ENCODE results near the gene TRABD2B.

TRABD2B gene

DNA sequence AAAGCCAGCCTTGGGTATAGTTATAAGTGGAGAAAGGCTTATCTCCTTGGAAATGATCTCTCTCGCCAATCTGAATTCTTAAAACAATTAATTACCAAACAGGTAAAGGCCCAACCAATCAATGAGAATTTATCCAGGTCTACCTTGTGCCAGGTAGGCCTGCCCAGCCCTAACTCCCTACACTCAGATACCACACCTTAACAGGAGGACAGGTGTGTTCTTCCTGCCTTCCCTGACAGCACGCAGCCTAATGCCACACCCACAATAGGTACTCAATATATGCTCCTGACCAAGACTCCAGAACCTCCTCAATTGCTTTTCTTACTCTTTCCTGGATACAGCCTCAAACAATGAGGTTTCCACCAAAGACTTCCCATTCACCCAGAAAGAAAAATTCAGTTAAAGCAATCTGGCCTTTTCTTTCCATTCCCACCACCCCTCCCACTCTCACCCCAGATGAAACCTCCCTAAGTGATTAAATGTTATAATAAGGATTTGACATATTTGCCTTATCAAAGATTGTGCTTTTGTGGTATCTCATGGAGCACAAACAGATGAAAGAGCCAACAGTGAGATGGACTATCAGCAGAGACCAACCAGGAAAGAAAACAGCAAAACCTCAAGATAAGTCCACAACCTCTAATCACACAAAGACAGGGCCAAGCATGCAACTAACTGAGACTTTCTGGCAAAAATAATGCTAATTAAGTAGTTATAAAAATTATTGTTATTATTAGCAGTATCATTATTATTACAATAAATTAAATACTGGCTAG is 25.6 kb downstream of the TRABD2B start:
- TF ChIP-seq EZH2phosphoT487 (conservative IDR thresholded peaks at IDR 0.05; ENCODE audit: low read length), result no peak
- TF ChIP-seq, protein P1, sequence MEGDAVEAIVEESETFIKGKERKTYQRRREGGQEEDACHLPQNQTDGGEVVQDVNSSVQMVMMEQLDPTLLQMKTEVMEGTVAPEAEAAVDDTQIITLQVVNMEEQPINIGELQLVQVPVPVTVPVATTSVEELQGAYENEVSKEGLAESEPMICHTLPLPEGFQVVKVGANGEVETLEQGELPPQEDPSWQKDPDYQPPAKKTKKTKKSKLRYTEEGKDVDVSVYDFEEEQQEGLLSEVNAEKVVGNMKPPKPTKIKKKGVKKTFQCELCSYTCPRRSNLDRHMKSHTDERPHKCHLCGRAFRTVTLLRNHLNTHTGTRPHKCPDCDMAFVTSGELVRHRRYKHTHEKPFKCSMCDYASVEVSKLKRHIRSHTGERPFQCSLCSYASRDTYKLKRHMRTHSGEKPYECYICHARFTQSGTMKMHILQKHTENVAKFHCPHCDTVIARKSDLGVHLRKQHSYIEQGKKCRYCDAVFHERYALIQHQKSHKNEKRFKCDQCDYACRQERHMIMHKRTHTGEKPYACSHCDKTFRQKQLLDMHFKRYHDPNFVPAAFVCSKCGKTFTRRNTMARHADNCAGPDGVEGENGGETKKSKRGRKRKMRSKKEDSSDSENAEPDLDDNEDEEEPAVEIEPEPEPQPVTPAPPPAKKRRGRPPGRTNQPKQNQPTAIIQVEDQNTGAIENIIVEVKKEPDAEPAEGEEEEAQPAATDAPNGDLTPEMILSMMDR (IDR thresholded peaks at IDR 0.05; ENCODE audit: insufficient read depth, low read length, poor library complexity, severe bottlenecking), result no peak
- Histone ChIP-seq H3K9me2 (replicated peaks; ENCODE audit: insufficient read depth, low read length) (no peaks in the 10 kb centered on the region), H3K4me2 (ENCODE audit: low read depth, low read length, poor library complexity, severe bottlenecking) (no peak overlapping the region), H3K27ac (ENCODE audit: low read depth, low read length) (no peak overlapping the region), H3K36me3 (ENCODE audit: low read length) (no peaks in the 10 kb centered on the region), H3K9ac (ENCODE audit: low read length) (no peak overlapping the region), H3K4me3 (ENCODE audit: insufficient read depth, low read length, poor library complexity, severe bottlenecking) (no peak overlapping the region), H3F3A (ENCODE audit: insufficient read depth) (no peaks in the 10 kb centered on the region), H4K20me1 (ENCODE audit: low read depth, low read length) (no peaks in the 10 kb centered on the region), H3K9me3 (ENCODE audit: insufficient read depth, low read length) (no peaks in the 10 kb centered on the region), H3K79me2 (ENCODE audit: insufficient read depth, low read length) (no peaks in the 10 kb centered on the region), H3K27me3 (ENCODE audit: low read length) (no peaks in the 10 kb centered on the region), H2AFZ (ENCODE audit: low read depth, low read length, severe bottlenecking) (no peak overlapping the region)

DNA sequence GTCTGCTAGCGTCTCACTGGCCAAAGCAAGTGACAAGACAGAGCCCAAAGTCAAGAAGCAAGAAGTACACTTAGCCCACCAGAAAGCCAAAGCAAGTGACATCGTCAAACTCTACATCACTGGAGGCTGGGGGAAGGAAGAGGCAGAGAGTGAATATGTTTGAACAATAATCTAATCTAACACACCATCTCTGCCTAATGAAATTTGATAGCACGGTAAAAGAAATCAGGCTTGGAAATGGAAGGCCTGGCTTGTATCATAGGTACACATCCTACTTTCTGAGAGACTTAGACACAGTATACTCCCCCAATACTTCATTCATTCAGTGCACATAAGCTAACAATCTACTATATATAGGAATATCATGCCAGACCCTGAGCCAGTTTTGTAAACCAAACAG is 26.3 kb downstream of the TRABD2B start:
- Histone ChIP-seq H3K9me2 (replicated peaks; ENCODE audit: insufficient read depth, low read length) (no peaks in the 10 kb centered on the region), H4K20me1 (ENCODE audit: low read depth, low read length) (no peaks in the 10 kb centered on the region), H3K27ac (ENCODE audit: low read depth, low read length) (no peak overlapping the region), H3K36me3 (ENCODE audit: low read length) (no peaks in the 10 kb centered on the region), H3K27me3 (ENCODE audit: low read length) (no peaks in the 10 kb centered on the region), H3F3A (ENCODE audit: insufficient read depth) (no peaks in the 10 kb centered on the region), H3K79me2 (ENCODE audit: insufficient read depth, low read length) (no peaks in the 10 kb centered on the region), H3K4me2 (ENCODE audit: low read depth, low read length, poor library complexity, severe bottlenecking) (no peak overlapping the region), H3K9ac (ENCODE audit: low read length) (no peak overlapping the region), H2AFZ (ENCODE audit: low read depth, low read length, severe bottlenecking) (no peak overlapping the region), H3K9me3 (ENCODE audit: insufficient read depth, low read length) (no peaks in the 10 kb centered on the region), H3K4me3 (ENCODE audit: insufficient read depth, low read length, poor library complexity, severe bottlenecking) (no peak overlapping the region)
- TF ChIP-seq, protein P1 (IDR thresholded peaks at IDR 0.05; ENCODE audit: insufficient read depth, low read length, poor library complexity, severe bottlenecking), result no peak

DNA sequence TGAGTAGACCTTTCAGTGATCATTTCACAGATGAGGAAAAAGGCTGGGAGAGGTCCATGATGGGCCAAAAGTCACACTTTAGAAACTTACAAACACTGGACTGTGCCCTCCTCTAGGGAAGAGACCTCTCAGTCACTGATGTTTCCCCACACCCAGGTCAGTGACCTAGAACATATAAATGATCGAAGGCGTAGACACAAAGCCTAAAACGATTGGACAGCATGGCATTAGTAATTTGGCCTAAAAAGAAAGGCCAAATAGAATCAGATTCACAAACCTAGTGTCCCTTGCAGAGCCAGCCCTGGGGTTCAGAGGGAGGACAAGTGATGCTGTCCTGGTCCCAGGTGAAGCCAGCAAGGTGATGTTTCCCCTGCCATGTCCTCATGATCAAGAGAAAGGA is 27.7 kb downstream of the TRABD2B start:
- Histone ChIP-seq H3K9me3 (ENCODE audit: insufficient read depth, low read length) (no peaks in the 10 kb centered on the region), H3K4me2 (ENCODE audit: low read depth, low read length, poor library complexity, severe bottlenecking) (no peak overlapping the region), H3F3A (ENCODE audit: insufficient read depth) (no peaks in the 10 kb centered on the region), H3K4me3 (ENCODE audit: insufficient read depth, low read length, poor library complexity, severe bottlenecking) (no peak overlapping the region), H2AFZ (ENCODE audit: low read depth, low read length, severe bottlenecking) (no peak overlapping the region), H3K27me3 (ENCODE audit: low read length) (no peaks in the 10 kb centered on the region), H3K36me3 (ENCODE audit: low read length) (no peaks in the 10 kb centered on the region), H3K27ac (ENCODE audit: low read depth, low read length) (no peak overlapping the region), H3K9ac (ENCODE audit: low read length) (no peak overlapping the region), H3K9me2 (replicated peaks; ENCODE audit: insufficient read depth, low read length) (no peaks in the 10 kb centered on the region), H4K20me1 (ENCODE audit: low read depth, low read length) (no peaks in the 10 kb centered on the region), H3K79me2 (ENCODE audit: insufficient read depth, low read length) (no peaks in the 10 kb centered on the region)
- TF ChIP-seq EZH2phosphoT487 (conservative IDR thresholded peaks at IDR 0.05; ENCODE audit: low read length), result no peak
- TF ChIP-seq, protein P1 (IDR thresholded peaks at IDR 0.05; ENCODE audit: insufficient read depth, low read length, poor library complexity, severe bottlenecking), result no peak
